Lower lobe of right lung (tissue), 2 donors: Measurements from ENCODE around the gene KLF15. TPM values are rescaled to one million over a fixed set of nuclear protein-coding genes. Genes with fewer than 3 reads are reported as not detected.
"Not testable (repeated sequence)": the region's sequence is repeated elsewhere in the genome, so short reads cannot be mapped to it uniquely, and the experiment has no call there.

ENCODE experiments used
- ATAC-seq, 2 donors: fragments of 200-7000 bp; cut with Tn5 transposase; one replicate each; pipeline ENCODE4 v1.9.1; 2020 to 2022; ENCODE audit warnings: mild to moderate bottlenecking in 2 of 2, moderate library complexity in 2 of 2
- DNase-seq: peaks from one replicate; pipeline ENCODE4 v3.0.0-alpha.2; 2020
- H3K27ac ChIP-seq: fragments of 200-600 bp; one replicate; pipeline ENCODE4 v1.8.0; 2022
- H3K27me3 ChIP-seq: fragments of 200-600 bp; one replicate; pipeline ENCODE4 v1.8.0; 2022; ENCODE audit warnings: low read depth
- H3K36me3 ChIP-seq: fragments of 200-600 bp; one replicate; pipeline ENCODE4 v1.8.0; 2022; ENCODE audit warnings: mild to moderate bottlenecking
- H3K4me1 ChIP-seq: fragments of 200-600 bp; one replicate; pipeline ENCODE4 v1.8.0; 2022
- H3K4me3 ChIP-seq: fragments of 200-600 bp; one replicate; pipeline ENCODE4 v1.8.0; 2022; ENCODE audit warnings: mild to moderate bottlenecking
- H3K9me3 ChIP-seq: fragments of 200-600 bp; one replicate; pipeline ENCODE4 v1.8.0; 2022
- intact Hi-C: fragments of 100-400 bp; cut with DNase I; formaldehyde crosslinking; loops from one replicate; pipeline ENCODE4 v1.11.0; 2022
- total RNA-seq: library from RNA; stranded (reverse); fragmentation: NEBNext Ultra II Directional; extraction: Animal tissue kit (Norgen Biotek cat#: 25700); gene quantifications from one replicate; pipeline ENCODE4 v1.2.1, GENCODE V29; 2021
- TF ChIP-seq, protein P1 (sequence below): fragments of 200-600 bp; IDR thresholded peaks from one replicate; pipeline ENCODE4 v1.8.0; 2022; ENCODE audit warnings: antibody characterized with exemption, mild to moderate bottlenecking
- donor health status: DM: no; HTN: yes; CAD: no; lungs with severe emphysema.

Gene KLF15
- total RNA-seq, 1 donor from 2014 or later = 40.1 TPM

DNA sequence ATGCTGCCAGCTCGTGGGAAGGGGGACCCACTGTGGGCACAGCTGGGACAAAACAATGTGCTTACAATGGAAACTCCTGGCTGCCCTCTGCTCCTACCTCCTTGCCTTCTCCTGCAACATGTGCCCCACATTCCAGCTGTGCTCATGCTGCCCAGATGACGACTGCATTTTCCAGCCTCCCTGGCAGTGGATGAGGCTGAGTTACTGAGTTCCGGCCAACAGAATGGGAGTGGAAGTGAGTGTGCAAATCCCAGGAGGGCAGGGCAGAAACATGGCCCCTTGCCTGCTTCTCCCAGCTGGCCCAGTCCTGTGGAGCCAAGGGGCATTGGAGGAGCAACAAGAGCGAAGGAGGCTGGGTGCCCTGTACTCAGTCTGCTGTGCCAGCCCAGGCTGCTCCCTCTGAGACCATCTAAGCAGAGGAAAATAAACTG lies 17.1 kb downstream of the KLF15 start:
- no peaks in the 10 kb centered on the region for H3K27me3 ChIP-seq
- H3K4me1 ChIP-seq = no peaks in the 10 kb centered on the region
- TF ChIP-seq, protein P1, sequence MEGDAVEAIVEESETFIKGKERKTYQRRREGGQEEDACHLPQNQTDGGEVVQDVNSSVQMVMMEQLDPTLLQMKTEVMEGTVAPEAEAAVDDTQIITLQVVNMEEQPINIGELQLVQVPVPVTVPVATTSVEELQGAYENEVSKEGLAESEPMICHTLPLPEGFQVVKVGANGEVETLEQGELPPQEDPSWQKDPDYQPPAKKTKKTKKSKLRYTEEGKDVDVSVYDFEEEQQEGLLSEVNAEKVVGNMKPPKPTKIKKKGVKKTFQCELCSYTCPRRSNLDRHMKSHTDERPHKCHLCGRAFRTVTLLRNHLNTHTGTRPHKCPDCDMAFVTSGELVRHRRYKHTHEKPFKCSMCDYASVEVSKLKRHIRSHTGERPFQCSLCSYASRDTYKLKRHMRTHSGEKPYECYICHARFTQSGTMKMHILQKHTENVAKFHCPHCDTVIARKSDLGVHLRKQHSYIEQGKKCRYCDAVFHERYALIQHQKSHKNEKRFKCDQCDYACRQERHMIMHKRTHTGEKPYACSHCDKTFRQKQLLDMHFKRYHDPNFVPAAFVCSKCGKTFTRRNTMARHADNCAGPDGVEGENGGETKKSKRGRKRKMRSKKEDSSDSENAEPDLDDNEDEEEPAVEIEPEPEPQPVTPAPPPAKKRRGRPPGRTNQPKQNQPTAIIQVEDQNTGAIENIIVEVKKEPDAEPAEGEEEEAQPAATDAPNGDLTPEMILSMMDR = no peak
- DNase-seq (peak; percentile 34), ATAC-seq (no peak)
- no peak overlapping the region for H3K27ac ChIP-seq
- no peaks in the 10 kb centered on the region for H3K9me3 ChIP-seq
- intact Hi-C loops = no loop called here
- no peak overlapping the region for H3K4me3 ChIP-seq
- peaks cover 3% of the 10 kb centered on the region for H3K36me3 ChIP-seq

DNA sequence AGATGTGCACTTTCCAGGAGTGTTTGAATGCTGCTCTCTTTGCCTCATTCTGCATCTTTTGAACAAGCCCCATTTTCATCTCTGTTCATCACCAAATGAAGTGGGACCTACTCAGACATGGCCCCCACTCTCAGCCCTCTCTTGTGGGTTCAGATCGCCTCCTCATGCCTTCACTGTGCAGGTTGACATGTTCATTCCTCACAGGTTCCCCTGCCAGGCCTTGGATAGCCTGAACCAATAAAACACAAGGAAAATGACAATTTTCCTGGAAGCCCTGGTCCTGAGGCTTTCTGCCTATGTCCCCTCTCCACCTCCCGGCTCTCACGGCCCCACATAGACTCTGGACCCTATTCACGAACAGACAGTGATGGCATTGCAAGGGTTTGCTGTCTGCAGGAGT lies 17.7 kb downstream of the KLF15 start:
- H3K27me3 ChIP-seq = no peaks in the 10 kb centered on the region
- no peaks in the 10 kb centered on the region for H3K36me3 ChIP-seq
- no peak overlapping the region for H3K4me3 ChIP-seq
- H3K4me1 ChIP-seq = no peaks in the 10 kb centered on the region
- TF ChIP-seq, protein P1 = no peak
- H3K9me3 ChIP-seq = no peaks in the 10 kb centered on the region
- intact Hi-C loops = no loop called here
- H3K27ac ChIP-seq = no peak overlapping the region
- ATAC-seq (no peak), DNase-seq (peak; percentile 11)

DNA sequence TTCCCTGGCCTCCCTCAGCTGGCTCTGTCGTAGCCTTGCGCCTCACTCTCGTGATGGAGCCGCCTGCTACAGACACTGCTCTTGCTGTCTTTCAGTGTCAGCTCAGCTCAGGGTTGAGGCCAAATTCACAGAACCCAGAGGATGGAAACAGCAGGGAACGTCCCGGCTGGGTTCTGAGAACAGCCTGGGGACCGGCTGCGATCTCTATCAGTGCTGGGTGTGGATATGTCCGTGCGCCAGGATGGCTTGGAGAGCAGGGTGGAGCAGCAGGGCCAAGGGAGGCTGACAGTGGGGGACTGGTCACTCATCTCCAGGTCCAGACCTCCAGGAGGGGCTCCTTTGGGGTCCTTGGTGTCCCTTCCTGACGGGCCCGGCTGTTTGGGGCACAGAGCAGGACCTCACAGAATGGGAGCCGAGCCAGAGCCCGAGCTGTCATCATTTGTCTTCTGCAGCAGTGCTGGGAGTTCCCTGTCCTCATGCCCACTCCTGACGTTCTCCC lies 18.4 kb downstream of the KLF15 start:
- Histone ChIP-seq H3K36me3 (no peaks in the 10 kb centered on the region), H3K27me3 (no peaks in the 10 kb centered on the region), H3K4me1 (no peaks in the 10 kb centered on the region), H3K4me3 (no peak overlapping the region), H3K9me3 (no peaks in the 10 kb centered on the region), H3K27ac (no peak overlapping the region)
- TF ChIP-seq, protein P1 = no peak
- intact Hi-C loops = no loop called here
- peak; percentile 29 to 41 for ATAC-seq
- DNase-seq = peak; percentile 39

DNA sequence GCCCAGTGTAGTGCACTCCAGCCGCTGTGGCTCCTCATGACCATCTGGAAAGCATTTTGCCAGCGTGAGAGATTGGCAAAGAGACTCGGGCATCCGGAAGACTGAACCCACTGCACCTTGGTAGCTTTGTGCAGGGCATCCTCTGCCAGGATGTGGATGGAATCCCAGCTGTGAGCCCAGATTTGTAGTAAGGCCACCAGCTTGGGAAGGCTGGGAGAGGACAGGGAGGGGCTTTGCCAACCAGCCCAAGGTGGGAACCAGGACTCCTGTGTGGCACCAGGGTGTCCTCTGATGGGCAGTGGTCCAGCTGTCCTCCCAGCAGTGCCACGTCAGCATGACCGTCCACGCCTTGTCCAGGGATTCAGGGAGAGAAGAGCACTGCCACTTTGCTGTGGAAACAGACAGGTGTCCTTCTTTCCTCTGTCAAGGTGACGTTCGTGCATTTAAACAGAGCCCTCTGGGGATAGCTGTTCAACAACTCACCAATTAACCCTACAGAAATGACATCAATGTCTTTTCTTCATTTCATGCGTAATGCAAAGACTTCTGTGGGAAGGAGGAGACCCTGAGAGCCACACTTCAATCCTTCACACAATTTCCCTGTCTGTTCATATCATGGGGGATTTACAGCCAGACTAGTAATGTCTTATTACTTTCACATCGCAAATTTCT lies 19.1 kb downstream of the KLF15 start:
- intact Hi-C loops = no loop called here
- Histone ChIP-seq H3K27me3 (no peaks in the 10 kb centered on the region), H3K9me3 (no peaks in the 10 kb centered on the region), H3K36me3 (no peaks in the 10 kb centered on the region), H3K4me3 (no peak overlapping the region), H3K4me1 (no peaks in the 10 kb centered on the region), H3K27ac (no peak overlapping the region)
- DNase-seq = peak; percentile 18
- ATAC-seq = no peak
- TF ChIP-seq, protein P1 = no peak

DNA sequence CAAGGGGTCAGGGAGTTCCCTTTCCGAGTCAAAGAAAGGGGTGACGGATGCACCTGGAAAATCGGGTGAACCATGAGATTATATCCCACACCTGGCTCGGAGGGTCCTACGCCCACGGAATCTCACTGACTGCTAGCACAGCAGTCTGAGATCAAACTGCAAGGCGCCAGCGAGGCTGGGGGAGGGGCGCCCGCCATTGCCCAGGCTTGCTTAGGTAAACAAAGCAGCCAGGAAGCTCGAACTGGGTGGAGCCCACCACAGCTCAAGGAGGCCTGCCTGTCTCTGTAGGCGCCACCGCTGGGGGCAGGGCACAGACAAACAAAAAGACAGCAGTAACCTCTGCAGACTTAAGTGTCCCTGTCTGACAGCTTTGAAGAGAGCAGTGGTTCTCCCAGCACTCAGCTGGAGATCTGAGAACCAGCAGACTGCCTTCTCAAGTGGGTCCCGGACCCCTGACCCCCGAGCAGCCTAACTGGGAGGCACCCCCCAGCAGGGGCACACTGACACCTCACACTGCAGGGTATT lies 25.3 kb downstream of the KLF15 start:
- H3K4me1 ChIP-seq, H3K27ac ChIP-seq, ATAC-seq, intact Hi-C loops, H3K27me3 ChIP-seq, H3K36me3 ChIP-seq, H3K4me3 ChIP-seq: not testable (repeated sequence)
- peak; percentile 28 for DNase-seq
- H3K9me3 ChIP-seq = peaks cover 11% of the 10 kb centered on the region

DNA sequence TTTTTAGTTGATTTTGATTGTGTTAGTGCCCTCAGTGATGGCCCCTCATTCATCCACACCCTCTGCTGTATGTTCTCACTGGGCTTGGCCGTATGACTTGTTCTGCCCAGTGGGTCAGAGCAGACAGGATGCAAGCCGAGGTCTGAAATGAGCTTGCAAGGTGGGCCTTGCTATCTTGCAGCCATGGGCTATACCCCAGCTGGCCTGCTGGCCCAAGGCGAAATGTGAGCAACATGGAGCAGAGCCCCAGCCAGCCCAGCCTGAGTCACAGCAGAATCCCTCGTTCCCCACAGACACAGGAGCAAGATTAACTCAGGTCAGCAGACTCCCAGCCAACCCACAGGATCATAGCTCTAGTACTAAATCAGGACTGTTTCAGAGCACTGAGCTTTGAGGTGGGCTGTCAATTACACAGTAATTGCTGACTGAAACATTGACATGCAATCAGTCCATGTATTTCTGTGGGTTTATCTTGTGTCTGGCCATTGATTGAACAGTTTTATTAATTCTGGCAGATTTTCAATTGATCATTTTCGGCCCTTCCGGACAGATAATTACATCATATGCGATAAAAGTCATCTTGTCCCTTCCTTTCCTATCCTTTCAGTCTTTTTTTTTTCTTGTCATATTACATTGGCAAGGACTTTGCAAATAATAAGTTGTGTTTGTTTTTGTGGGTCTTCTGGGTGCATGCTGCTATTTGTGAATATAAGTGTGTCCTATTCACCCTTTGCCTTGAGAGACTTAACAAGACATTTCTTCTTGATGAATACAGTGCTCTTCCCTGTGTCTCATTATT lies 27.1 kb downstream of the KLF15 start:
- intact Hi-C loops = no loop called here
- no peaks in the 10 kb centered on the region for H3K27me3 ChIP-seq
- H3K36me3 ChIP-seq = no peaks in the 10 kb centered on the region
- H3K4me1 ChIP-seq = no peaks in the 10 kb centered on the region
- no peak overlapping the region for H3K4me3 ChIP-seq
- peaks cover 11% of the 10 kb centered on the region for H3K9me3 ChIP-seq
- no peak for ATAC-seq
- H3K27ac ChIP-seq = no peak overlapping the region
- TF ChIP-seq, protein P1 = no peak
- peak; percentile 28 for DNase-seq
